Measurements from ENCODE around the gene ORC5. TPM values are rescaled to one million over a fixed set of nuclear protein-coding genes. Genes with fewer than 3 reads are reported as not detected.
"Not testable (repeated sequence)": the region's sequence is repeated elsewhere in the genome, so short reads cannot be mapped to it uniquely, and the experiment has no call there.

ORC5 gene
- total and polyA plus RNA-seq, 10 donors, result 7.8 to 28.4 (median 18.2) TPM

DNA sequence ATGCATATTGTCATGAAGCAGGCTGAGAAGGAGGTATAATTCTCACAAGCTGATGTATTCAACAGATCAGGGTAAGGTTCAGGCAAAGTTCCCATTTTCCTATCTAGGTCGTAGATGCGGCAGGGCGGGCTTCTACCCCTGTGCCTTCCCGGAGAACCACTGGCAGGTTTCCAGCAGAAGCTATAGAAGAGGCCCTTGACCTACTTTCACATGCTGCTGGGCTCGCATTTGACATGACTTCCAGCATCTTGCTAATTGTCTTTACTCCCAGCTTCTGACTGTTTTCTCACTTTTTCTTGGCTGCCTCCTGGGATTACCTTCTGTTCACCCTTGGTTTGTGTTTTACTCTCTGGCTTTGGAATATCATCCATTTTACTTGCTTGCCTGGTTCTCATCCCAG lies 32.6 kb upstream of the ORC5 start:
- intact Hi-C loops (cut with DNase I; ENCODE audit: low total_unique reads), result no loop called here
- peaks cover 0 to 13% (median 0%) of the 10 kb centered on the region in 7 donors for H3K27me3 ChIP-seq (replicated peaks in 1 of 7)
- H3K4me3 ChIP-seq, result no peak overlapping the region
- peaks cover 0 to 3% (median 0%) of the 10 kb centered on the region in 6 donors for H3K4me1 ChIP-seq
- TF ChIP-seq POLR2AphosphoS5 (IDR thresholded peaks at IDR 0.05) (no peak), POLR2A (IDR thresholded peaks at IDR 0.05) (no peak)
- TF ChIP-seq, protein P1, sequence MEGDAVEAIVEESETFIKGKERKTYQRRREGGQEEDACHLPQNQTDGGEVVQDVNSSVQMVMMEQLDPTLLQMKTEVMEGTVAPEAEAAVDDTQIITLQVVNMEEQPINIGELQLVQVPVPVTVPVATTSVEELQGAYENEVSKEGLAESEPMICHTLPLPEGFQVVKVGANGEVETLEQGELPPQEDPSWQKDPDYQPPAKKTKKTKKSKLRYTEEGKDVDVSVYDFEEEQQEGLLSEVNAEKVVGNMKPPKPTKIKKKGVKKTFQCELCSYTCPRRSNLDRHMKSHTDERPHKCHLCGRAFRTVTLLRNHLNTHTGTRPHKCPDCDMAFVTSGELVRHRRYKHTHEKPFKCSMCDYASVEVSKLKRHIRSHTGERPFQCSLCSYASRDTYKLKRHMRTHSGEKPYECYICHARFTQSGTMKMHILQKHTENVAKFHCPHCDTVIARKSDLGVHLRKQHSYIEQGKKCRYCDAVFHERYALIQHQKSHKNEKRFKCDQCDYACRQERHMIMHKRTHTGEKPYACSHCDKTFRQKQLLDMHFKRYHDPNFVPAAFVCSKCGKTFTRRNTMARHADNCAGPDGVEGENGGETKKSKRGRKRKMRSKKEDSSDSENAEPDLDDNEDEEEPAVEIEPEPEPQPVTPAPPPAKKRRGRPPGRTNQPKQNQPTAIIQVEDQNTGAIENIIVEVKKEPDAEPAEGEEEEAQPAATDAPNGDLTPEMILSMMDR (IDR thresholded peaks at IDR 0.05 in 8 of 11, conservative IDR thresholded peaks at IDR 0.05 in 3 of 11), result no peak
- no peaks in the 10 kb centered on the region for H3K9me3 ChIP-seq
- H3K36me3 ChIP-seq, result no peaks in the 10 kb centered on the region
- WGBS, 5 donors, result 62 to 73% (median 72%) methylated on average over 5 of the region's 5 CpGs
- DNase-seq, result no peak
- H3K27ac ChIP-seq, result no peak overlapping the region

DNA sequence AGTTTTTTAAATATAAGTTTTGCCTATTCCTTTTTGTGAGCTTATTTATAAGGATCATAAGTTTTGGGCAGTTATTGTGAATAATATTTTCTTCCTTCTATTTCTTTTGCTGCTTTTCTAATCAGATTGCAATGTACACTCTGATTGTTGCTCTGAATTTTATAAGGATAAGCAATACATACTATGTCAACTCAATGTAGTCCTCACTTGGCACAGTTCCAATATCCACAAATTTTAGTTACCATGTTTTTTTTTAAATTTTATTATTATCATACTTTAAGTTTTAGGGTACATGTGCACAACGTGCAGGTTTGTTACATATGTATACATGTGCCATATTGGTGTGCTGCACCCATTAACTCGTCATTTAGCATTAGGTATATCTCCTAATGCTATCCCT lies 27.2 kb upstream of the ORC5 start:
- intact Hi-C loops (cut with DNase I; ENCODE audit: low total_unique reads), result loop anchor here (5.0 kb wide), 1 partner anchor 612 kb away; no protein-coding TSS in a partner anchor
- not testable (repeated sequence) for H3K27ac ChIP-seq, H3K36me3 ChIP-seq, DNase-seq, H3K4me3 ChIP-seq, H3K9me3 ChIP-seq
- Histone ChIP-seq H3K27me3 (replicated peaks in 1 of 7) (peaks cover 0 to 15% (median 0%) of the 10 kb centered on the region in 7 donors), H3K4me1 (peaks cover 0 to 16% (median 10%) of the 10 kb centered on the region in 6 donors)
- 46 to 100% (median 53%) methylated on average over 1 to 2 of the region's 2 CpGs for WGBS, 5 donors

DNA sequence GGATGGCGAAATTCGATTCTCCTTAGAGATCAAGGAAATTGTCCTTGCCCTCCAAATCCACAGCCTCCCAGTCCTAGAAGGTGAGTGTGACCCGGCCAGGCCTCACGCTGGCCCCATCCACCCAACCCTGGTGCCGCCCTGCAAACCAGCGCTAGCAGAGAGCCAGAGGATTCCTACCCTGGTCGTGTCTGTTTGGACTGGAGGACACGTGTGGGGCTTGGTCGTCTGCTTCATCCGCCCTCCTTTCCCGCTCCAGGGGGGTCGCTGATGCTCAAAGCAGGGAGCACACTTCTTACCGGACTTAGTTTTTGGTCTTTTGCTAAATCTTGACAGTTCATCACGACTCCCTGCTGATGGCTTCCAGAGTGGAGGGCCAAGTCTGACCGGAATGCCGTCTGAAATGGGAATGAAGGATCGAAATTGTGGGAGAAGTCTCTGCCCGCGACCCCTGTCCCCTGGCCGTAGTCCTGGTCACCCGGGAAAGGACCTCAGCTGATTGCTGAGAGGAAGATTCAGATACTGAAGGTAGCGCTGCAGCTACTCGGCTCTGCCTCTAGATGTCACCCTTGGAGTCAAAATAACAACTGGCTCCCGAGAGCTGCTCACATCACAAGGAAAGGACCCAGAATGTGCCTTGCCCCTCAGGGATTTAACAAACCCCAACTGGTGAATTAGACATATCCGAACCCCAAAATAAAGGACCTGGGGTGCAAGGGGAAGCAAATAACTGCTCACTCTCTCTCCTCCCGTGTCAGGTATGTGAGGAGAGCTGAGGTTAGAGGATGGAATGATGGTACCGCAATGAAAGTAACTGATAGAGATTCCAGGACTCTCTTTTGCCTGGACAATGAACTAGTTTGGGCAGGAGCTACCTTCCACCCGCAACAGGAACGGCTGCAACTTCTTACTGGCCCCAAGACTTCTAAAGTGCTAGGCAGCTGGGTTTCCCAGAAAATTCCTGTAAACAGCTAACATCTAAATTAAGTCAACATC lies 23.5 kb upstream of the ORC5 start:
- Histone ChIP-seq H3K27ac (peak overlapping the region in 1 of 8 donors; percentile 19), H3K4me3 (peak overlapping the region in 1 of 8 donors; percentile 26), H3K4me1 (peaks cover 0 to 16% (median 10%) of the 10 kb centered on the region in 6 donors), H3K27me3 (replicated peaks in 1 of 7) (peaks cover 0 to 15% (median 0%) of the 10 kb centered on the region in 7 donors), H3K36me3 (no peaks in the 10 kb centered on the region), H3K9me3 (no peaks in the 10 kb centered on the region)
- no peak for DNase-seq
- TF ChIP-seq, protein P1 (IDR thresholded peaks at IDR 0.05 in 8 of 11, conservative IDR thresholded peaks at IDR 0.05 in 3 of 11), result peak; percentile 16 to 83 (median 63)
- no peak for TF ChIP-seq POLR2A (IDR thresholded peaks at IDR 0.05)
- WGBS, 5 donors, result 19 to 30% (median 25%) methylated on average over 24 to 29 of the region's 29 CpGs
- intact Hi-C loops (cut with DNase I; ENCODE audit: low total_unique reads), result loop anchor here (5.0 kb wide), 1 partner anchor 616 kb away; no protein-coding TSS in a partner anchor

DNA sequence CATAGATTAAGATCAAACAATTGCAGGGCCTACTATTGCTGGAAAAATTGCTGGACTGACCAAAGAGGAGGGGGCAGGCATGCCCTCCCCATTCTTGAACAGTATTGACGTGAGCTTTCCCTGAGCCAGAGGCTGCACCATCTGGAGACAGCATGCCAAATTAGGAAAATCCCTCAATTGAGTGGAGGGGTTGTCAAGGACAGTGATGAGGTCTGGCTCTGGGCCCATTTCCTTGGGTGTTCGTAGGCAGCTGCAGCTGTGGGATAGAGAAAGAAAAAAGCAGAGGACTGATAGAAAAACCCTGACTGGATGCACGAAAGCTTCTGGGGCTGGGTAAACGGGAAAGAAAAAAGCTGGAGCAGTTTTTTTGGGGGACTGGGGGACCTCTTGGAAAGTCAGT lies 22.8 kb upstream of the ORC5 start:
- H3K27ac ChIP-seq, result peak overlapping the region in 1 of 8 donors; percentile 19
- TF ChIP-seq POLR2A (IDR thresholded peaks at IDR 0.05) (no peak), POLR2AphosphoS5 (IDR thresholded peaks at IDR 0.05) (peak in 1 of 3 donors; percentile 22)
- TF ChIP-seq, protein P1 (IDR thresholded peaks at IDR 0.05 in 8 of 11, conservative IDR thresholded peaks at IDR 0.05 in 3 of 11), result no peak
- intact Hi-C loops (cut with DNase I; ENCODE audit: low total_unique reads), result loop anchor here (5.0 kb wide), 1 partner anchor 617 kb away; no protein-coding TSS in a partner anchor
- no peaks in the 10 kb centered on the region for H3K9me3 ChIP-seq
- no peak for DNase-seq
- H3K27me3 ChIP-seq (replicated peaks in 1 of 7), result peaks cover 0 to 15% (median 0%) of the 10 kb centered on the region in 7 donors
- H3K4me1 ChIP-seq, result peaks cover 0 to 16% (median 10%) of the 10 kb centered on the region in 6 donors
- H3K36me3 ChIP-seq, result no peaks in the 10 kb centered on the region
- WGBS, 5 donors, result 25 to 40% (median 34%) methylated on average over 4 of the region's 4 CpGs
- H3K4me3 ChIP-seq, result no peak overlapping the region
